Measurements from ENCODE around the gene LAMC2. TPM values are rescaled to one million over a fixed set of nuclear protein-coding genes. Genes with fewer than 3 reads are reported as not detected.
"Not testable (repeated sequence)": the region's sequence is repeated elsewhere in the genome, so short reads cannot be mapped to it uniquely, and the experiment has no call there.

Gene LAMC2
- polyA plus RNA-seq, 1 donor: 33.4 TPM

DNA sequence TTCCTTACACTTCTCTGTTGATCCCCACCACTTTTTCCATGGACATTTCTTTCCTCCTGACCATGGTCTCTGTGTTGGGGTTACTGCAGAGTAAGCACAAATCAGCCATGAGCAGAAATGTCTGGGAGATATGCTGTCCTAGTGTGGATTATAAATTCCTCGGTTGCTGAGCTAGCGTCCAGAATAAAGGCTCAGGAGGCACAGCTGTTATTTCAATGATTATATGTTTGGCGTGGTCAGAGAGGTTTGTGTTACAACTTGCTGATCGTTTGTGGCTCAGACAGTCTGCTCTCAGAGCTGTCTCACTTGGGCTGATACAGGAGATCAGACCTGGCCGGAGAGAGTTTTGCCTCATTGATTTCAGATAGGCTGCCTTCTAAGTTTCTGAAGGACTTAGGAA lies 37.5 kb upstream of the LAMC2 start:
- Histone ChIP-seq H3K4me1 (ENCODE audit: control insufficient read depth, insufficient read depth, low read length) (peaks cover 14% of the 10 kb centered on the region), H3K27me3 (ENCODE audit: control insufficient read depth, insufficient read depth, low read length) (no peaks in the 10 kb centered on the region), H3K27ac (ENCODE audit: low read length) (peak overlapping the region; percentile 31), H3K4me3 (ENCODE audit: low read length) (no peak overlapping the region), H3K36me3 (ENCODE audit: control insufficient read depth, insufficient read depth, low read length) (peaks cover 6% of the 10 kb centered on the region), H3K9me3 (ENCODE audit: control insufficient read depth, low read depth, low read length) (peaks cover 5% of the 10 kb centered on the region)
- WGBS (ENCODE audit: insufficient coverage, low lambda C conversion rate): no CpG with 5 or more reads among the region's 5 CpGs
- DNase-seq: peak in 1 of 2 donors; percentile 42

DNA sequence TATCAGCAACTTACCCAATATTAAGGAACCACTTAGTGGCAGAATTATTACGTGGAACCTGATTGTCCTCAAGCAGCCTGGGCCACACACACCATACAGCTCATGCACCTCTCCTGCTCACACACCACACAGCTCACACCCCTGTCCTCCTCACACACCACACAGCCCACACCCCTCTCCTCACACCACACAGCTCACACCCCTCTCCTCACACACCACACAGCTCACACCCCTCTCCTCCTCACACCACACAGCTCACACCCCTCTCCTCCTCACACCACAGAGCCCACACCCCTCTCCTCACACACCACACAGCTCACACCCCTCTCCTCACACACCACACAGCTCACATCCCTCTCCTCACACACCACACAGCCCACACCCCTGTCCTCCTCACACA lies 36.8 kb upstream of the LAMC2 start:
- Histone ChIP-seq H3K4me1 (ENCODE audit: control insufficient read depth, insufficient read depth, low read length) (peaks cover 14% of the 10 kb centered on the region), H3K4me3 (ENCODE audit: low read length) (no peak overlapping the region), H3K27me3 (ENCODE audit: control insufficient read depth, insufficient read depth, low read length) (no peaks in the 10 kb centered on the region), H3K27ac (ENCODE audit: low read length) (peak overlapping the region; percentile 31), H3K9me3 (ENCODE audit: control insufficient read depth, low read depth, low read length) (peaks cover 5% of the 10 kb centered on the region), H3K36me3 (ENCODE audit: control insufficient read depth, insufficient read depth, low read length) (peaks cover 4% of the 10 kb centered on the region)
- no CpG with 5 or more reads among the region's 1 CpG for WGBS (ENCODE audit: insufficient coverage, low lambda C conversion rate)
- DNase-seq: no peak

DNA sequence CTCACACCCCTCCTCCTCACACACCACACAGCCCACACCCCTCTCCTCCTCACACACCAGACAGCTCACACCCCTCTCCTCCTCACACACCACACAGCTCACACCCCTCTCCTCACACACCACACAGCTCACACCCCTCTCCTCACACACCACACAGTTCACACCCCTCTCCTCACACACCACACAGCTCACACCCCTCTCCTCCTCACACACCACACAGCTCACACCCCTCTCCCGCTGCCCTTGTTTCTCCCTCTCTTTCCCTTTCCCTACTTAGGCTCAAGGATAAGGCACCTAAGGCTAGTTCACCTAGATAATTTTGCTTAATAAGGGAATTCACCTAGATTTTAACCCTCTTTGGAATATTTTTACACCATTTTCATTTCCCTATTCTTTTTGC lies 36.0 kb upstream of the LAMC2 start:
- not testable (repeated sequence) for DNase-seq; H3K4me3 ChIP-seq (ENCODE audit: low read length); H3K36me3 ChIP-seq (ENCODE audit: control insufficient read depth, insufficient read depth, low read length); H3K9me3 ChIP-seq (ENCODE audit: control insufficient read depth, low read depth, low read length); H3K27ac ChIP-seq (ENCODE audit: low read length); H3K27me3 ChIP-seq (ENCODE audit: control insufficient read depth, insufficient read depth, low read length)
- 100% methylated on average over 1 of the region's 1 CpG for WGBS (ENCODE audit: insufficient coverage, low lambda C conversion rate)
- peaks cover 14% of the 10 kb centered on the region for H3K4me1 ChIP-seq (ENCODE audit: control insufficient read depth, insufficient read depth, low read length)

DNA sequence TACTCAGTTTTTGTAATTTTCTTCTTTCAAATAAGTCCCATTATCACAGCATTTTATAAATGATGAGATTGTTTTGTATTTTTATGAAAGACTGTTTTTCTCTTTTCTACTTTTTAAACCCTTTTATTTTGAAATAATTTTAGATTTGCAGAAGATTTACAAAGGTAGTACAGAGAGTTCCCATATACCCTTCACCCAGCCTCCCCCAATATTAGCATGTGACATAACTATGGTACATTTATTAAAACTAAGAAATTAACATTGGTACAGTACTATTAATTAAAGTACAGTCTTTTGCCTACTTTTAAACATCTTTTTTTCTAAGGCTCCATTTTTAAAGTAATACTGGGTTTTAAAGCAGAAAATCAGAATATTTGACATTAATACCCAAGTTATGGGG lies 35.6 kb upstream of the LAMC2 start:
- Histone ChIP-seq H3K27me3 (ENCODE audit: control insufficient read depth, insufficient read depth, low read length) (no peaks in the 10 kb centered on the region), H3K27ac (ENCODE audit: low read length) (no peak overlapping the region), H3K4me3 (ENCODE audit: low read length) (no peak overlapping the region), H3K4me1 (ENCODE audit: control insufficient read depth, insufficient read depth, low read length) (peaks cover 14% of the 10 kb centered on the region), H3K9me3 (ENCODE audit: control insufficient read depth, low read depth, low read length) (peaks cover 5% of the 10 kb centered on the region), H3K36me3 (ENCODE audit: control insufficient read depth, insufficient read depth, low read length) (no peaks in the 10 kb centered on the region)
- no peak for DNase-seq

DNA sequence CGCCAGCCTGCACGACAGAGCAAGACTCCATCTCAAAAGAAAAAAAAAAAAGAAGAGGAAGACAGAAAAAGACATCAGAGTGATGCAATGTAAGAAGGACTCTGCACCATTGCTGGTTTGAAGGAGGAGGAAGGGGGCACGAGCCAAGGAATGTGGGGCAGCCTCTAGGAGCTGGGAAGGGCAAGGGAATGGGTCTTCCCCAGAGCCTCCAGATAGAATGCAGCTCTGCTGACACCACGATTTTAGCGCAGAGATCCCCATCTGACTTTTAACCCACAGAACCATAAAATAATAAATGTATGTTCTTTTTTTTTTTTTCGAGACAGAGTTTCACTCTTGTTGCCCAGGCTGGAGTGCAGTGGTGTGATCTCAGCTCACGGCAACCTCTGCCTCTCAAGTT lies 33.9 kb upstream of the LAMC2 start:
- no peak overlapping the region for H3K4me3 ChIP-seq (ENCODE audit: low read length)
- peaks cover 5% of the 10 kb centered on the region for H3K9me3 ChIP-seq (ENCODE audit: control insufficient read depth, low read depth, low read length)
- no peak overlapping the region for H3K27ac ChIP-seq (ENCODE audit: low read length)
- peaks cover 11% of the 10 kb centered on the region for H3K4me1 ChIP-seq (ENCODE audit: control insufficient read depth, insufficient read depth, low read length)
- no peaks in the 10 kb centered on the region for H3K27me3 ChIP-seq (ENCODE audit: control insufficient read depth, insufficient read depth, low read length)
- WGBS (ENCODE audit: insufficient coverage, low lambda C conversion rate): 0% methylated on average over 1 of the region's 7 CpGs
- H3K36me3 ChIP-seq (ENCODE audit: control insufficient read depth, insufficient read depth, low read length): no peaks in the 10 kb centered on the region
- peak; percentile 55 to 65 for DNase-seq

DNA sequence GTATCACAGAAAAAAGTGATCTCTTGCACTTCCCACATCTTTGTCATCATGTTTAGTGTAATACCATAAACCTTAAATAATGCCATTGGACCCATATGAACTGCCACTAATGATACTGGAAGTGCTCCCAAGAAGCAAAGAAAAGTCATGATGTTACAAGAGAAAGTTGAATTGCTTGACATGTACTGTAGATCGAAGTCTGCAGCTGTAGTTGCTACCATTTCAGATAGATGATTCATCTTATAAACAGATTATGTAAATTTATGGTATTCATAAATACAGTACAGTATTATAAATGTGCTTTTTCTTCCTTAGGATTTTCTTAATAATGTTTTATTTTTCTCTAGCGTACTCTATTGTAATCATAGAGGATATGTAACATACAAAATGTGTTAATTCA lies 30.1 kb upstream of the LAMC2 start:
- peaks cover 5% of the 10 kb centered on the region for H3K9me3 ChIP-seq (ENCODE audit: control insufficient read depth, low read depth, low read length)
- H3K4me3 ChIP-seq (ENCODE audit: low read length): no peak overlapping the region
- H3K4me1 ChIP-seq (ENCODE audit: control insufficient read depth, insufficient read depth, low read length): no peaks in the 10 kb centered on the region
- no peak overlapping the region for H3K27ac ChIP-seq (ENCODE audit: low read length)
- H3K36me3 ChIP-seq (ENCODE audit: control insufficient read depth, insufficient read depth, low read length): no peaks in the 10 kb centered on the region
- no peaks in the 10 kb centered on the region for H3K27me3 ChIP-seq (ENCODE audit: control insufficient read depth, insufficient read depth, low read length)
- WGBS (ENCODE audit: insufficient coverage, low lambda C conversion rate): no CpG with 5 or more reads among the region's 2 CpGs
- DNase-seq: no peak

DNA sequence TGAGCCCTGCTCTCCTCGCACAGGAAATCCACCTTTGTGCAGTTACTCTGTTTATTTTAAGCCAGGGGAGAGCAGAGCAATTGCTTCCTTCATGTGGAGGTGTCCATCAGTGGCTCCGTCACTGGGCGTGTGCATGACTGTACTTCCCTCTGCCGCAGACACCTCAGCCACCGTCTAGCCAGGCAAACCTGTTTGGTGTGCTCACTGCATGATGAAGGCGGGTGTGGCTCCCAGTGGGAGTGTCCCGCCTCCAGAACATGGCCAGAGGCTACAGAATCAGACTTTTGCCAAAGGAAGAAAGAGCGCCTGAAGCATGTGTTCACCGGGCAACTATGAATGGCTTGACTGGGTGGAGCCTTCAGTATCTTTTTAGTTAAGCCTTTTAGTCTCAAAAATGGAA lies 26.1 kb upstream of the LAMC2 start:
- H3K27me3 ChIP-seq (ENCODE audit: control insufficient read depth, insufficient read depth, low read length): no peaks in the 10 kb centered on the region
- DNase-seq: peak; percentile 93 to 95
- H3K9me3 ChIP-seq (ENCODE audit: control insufficient read depth, low read depth, low read length): no peaks in the 10 kb centered on the region
- peaks cover 3% of the 10 kb centered on the region for H3K4me1 ChIP-seq (ENCODE audit: control insufficient read depth, insufficient read depth, low read length)
- no CpG with 5 or more reads among the region's 9 CpGs for WGBS (ENCODE audit: insufficient coverage, low lambda C conversion rate)
- no peak overlapping the region for H3K4me3 ChIP-seq (ENCODE audit: low read length)
- no peaks in the 10 kb centered on the region for H3K36me3 ChIP-seq (ENCODE audit: control insufficient read depth, insufficient read depth, low read length)
- peak overlapping the region; percentile 16 for H3K27ac ChIP-seq (ENCODE audit: low read length)

DNA sequence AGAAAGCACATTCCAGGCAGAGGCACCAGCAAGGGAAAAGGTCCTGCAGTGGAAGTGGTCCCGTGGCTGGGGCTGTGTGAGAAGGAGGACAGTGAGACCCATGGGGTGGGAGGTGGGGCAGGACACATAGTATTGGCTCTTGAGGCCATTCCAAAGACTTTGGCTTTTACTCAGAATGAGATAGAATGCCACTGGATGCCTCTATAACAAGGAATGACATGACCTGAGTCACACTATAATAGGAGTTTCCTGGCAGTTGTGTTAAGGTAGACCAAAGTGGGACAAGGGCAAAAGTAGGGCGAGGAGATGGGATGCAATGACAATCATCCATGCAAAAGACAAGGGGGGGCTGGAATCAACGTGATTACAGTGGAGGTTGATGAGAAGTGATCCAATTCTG lies 24.7 kb upstream of the LAMC2 start:
- H3K4me1 ChIP-seq (ENCODE audit: control insufficient read depth, insufficient read depth, low read length): peaks cover 3% of the 10 kb centered on the region
- no peak overlapping the region for H3K27ac ChIP-seq (ENCODE audit: low read length)
- no peak overlapping the region for H3K4me3 ChIP-seq (ENCODE audit: low read length)
- WGBS (ENCODE audit: insufficient coverage, low lambda C conversion rate): no CpG with 5 or more reads among the region's 3 CpGs
- H3K27me3 ChIP-seq (ENCODE audit: control insufficient read depth, insufficient read depth, low read length): no peaks in the 10 kb centered on the region
- DNase-seq: no peak
- H3K9me3 ChIP-seq (ENCODE audit: control insufficient read depth, low read depth, low read length): no peaks in the 10 kb centered on the region
- H3K36me3 ChIP-seq (ENCODE audit: control insufficient read depth, insufficient read depth, low read length): no peaks in the 10 kb centered on the region

DNA sequence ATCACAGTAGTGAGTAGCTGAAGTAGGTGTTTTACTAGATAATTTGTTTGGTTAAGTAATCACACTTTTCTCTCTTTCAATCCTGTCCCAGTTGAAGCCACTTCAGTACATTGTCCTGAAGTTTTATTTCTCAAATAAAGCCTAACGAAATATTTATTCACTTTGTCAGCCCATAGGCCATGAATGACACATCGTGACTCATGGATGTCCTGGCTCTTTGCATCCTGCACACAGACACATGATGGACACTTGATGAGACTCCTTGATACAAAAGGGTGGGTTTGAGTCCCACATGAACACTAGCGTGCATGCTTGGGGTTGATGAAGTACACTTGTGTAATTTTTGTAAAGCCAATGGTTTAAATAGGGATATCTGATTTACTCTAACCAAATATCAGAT lies 22.7 kb upstream of the LAMC2 start:
- Histone ChIP-seq H3K4me1 (ENCODE audit: control insufficient read depth, insufficient read depth, low read length) (peaks cover 3% of the 10 kb centered on the region), H3K9me3 (ENCODE audit: control insufficient read depth, low read depth, low read length) (no peaks in the 10 kb centered on the region), H3K4me3 (ENCODE audit: low read length) (no peak overlapping the region), H3K36me3 (ENCODE audit: control insufficient read depth, insufficient read depth, low read length) (no peaks in the 10 kb centered on the region), H3K27ac (ENCODE audit: low read length) (no peak overlapping the region), H3K27me3 (ENCODE audit: control insufficient read depth, insufficient read depth, low read length) (no peaks in the 10 kb centered on the region)
- no peak for DNase-seq
- no CpG with 5 or more reads among the region's 3 CpGs for WGBS (ENCODE audit: insufficient coverage, low lambda C conversion rate)

DNA sequence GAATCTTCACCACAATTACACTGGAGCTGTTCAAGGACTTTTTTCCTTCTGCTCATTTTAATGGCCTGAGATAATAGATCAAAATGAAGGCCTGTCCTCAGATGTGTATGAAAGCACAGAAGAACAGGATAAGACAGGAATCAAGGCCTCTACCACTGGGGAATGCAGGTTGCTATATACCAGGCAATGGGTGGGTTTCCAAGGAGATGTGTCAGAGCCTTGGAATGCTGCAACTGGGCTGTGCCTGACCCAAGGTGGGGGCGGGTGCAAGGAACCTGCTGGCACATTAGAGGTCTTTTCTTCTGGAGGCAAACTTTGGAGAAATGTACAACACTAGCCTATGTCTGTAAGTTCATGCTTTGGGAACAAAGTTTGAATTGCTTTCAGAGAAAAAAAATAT lies 21.7 kb upstream of the LAMC2 start:
- H3K4me3 ChIP-seq (ENCODE audit: low read length): no peak overlapping the region
- no peaks in the 10 kb centered on the region for H3K9me3 ChIP-seq (ENCODE audit: control insufficient read depth, low read depth, low read length)
- H3K27me3 ChIP-seq (ENCODE audit: control insufficient read depth, insufficient read depth, low read length): no peaks in the 10 kb centered on the region
- WGBS (ENCODE audit: insufficient coverage, low lambda C conversion rate): no CpG with 5 or more reads among the region's 1 CpG
- H3K27ac ChIP-seq (ENCODE audit: low read length): no peak overlapping the region
- no peaks in the 10 kb centered on the region for H3K36me3 ChIP-seq (ENCODE audit: control insufficient read depth, insufficient read depth, low read length)
- DNase-seq: no peak
- peaks cover 3% of the 10 kb centered on the region for H3K4me1 ChIP-seq (ENCODE audit: control insufficient read depth, insufficient read depth, low read length)

DNA sequence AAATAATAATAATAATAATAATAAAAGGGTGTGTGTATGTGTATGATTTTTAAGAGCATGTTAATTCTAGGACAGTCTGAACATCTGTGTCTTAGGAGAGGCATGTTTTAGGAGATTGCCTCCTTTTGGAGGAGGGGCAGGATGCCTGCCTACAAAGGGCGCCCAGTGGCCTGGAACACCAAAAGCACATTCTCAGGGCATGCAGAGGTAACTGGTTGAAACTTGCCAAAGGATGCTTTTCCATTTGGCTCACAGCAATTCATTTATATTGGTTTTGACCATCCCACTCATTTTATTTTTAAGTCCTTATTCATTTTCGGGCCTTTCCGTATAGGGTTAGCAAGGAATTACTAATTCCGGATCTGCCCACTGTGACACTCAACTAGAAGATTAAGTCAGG lies 21.1 kb upstream of the LAMC2 start:
- H3K27ac ChIP-seq (ENCODE audit: low read length): no peak overlapping the region

More for the DNA sequence above, 21.1 kb upstream of the LAMC2 start:
- H3K4me3 ChIP-seq (ENCODE audit: low read length): no peak overlapping the region
- 100% methylated on average over 2 of the region's 4 CpGs for WGBS (ENCODE audit: insufficient coverage, low lambda C conversion rate)
- no peak for DNase-seq
- peaks cover 3% of the 10 kb centered on the region for H3K4me1 ChIP-seq (ENCODE audit: control insufficient read depth, insufficient read depth, low read length)
- H3K9me3 ChIP-seq (ENCODE audit: control insufficient read depth, low read depth, low read length): no peaks in the 10 kb centered on the region
- no peaks in the 10 kb centered on the region for H3K36me3 ChIP-seq (ENCODE audit: control insufficient read depth, insufficient read depth, low read length)
- H3K27me3 ChIP-seq (ENCODE audit: control insufficient read depth, insufficient read depth, low read length): no peaks in the 10 kb centered on the region
